HG02571 (cell line): ENCODE results near the gene YTHDC2.
A peak's percentile ranks its signal among the peaks of the same experiment; 100 is the strongest.

ENCODE experiments used
- ATAC-seq: cut with Tn5 transposase; IDR thresholded peaks from one replicate; pipeline ENCODE4 v1.9.1; 2021; ENCODE audit warnings: mild to moderate bottlenecking, moderate library complexity; ENCODE audit not compliant: unreplicated experiment

Gene YTHDC2

GRCh38 chr5:113519412-113519811 lies 5.9 kb downstream of the YTHDC2 start:
- no peak for ATAC-seq

DNA sequence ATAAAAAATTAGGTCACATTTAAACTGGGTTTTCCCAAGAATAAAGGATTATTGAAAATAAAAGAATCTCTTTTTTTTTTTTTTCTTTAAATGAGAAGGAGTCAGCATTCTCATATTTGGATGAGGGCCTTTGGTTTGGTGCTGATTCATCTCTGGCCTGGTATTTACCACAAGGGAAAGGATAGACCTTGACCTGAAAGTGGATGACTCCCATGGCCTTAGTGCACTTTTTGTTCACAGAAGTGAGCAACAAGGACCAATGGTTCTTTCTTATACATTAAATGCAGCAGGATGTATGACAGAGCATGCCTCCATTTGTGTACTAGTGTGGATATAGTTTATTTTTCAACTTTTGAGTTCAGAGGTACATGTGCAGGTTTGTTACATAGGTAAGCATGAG lies 6.9 kb downstream of the YTHDC2 start:
- peak; percentile 69 for ATAC-seq

GRCh38 chr5:113520899-113521298 lies 7.4 kb downstream of the YTHDC2 start:
- no peak for ATAC-seq

DNA sequence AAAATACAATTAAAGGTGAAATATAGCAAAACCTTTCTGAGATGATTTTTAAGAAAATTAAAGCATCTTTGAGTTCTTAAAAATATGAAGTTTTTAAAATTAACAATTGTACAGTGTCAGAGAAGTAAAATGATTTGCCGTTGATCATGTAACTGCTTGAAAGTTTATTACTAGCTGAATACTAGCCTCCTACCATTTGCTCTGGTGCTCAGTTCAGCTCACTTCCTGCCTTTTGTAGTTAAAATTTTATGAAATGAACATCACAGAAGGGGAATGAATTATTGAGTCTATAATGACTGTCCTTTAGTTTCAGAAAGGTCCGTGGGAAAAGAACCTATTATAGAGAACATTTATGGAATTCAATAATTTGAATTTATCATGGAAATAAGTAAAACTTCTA lies 9.7 kb downstream of the YTHDC2 start:
- no peak for ATAC-seq

- ATAC-seq = no peak
Observed at GRCh38 chr5:113524927-113525326, 11.4 kb downstream of the YTHDC2 start.

DNA sequence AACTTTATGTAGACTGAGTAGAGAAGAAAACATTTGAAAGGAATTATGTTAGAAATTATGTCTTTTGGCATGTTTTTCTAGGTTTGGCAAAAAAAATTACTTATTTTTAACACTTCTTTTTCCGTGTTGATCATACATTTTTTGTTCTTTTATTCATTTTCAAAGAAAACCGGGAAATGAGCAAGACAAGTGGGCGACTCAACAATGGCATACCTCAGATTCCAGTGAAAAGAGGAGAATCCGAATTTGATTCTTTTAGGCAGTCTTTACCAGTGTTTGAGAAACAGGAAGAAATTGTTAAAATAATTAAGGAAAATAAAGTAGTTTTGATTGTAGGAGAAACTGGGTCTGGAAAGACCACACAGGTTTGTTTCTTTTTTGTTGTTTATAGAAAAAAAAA lies 12.9 kb downstream of the YTHDC2 start:
- ATAC-seq = no peak

- no peak for ATAC-seq
Observed at GRCh38 chr5:113527746-113528145, 14.3 kb downstream of the YTHDC2 start.

GRCh38 chr5:113531481-113532159 lies 18.1 kb downstream of the YTHDC2 start:
- ATAC-seq = no peak

- no peak for ATAC-seq
Observed at GRCh38 chr5:113538313-113538712, 24.8 kb downstream of the YTHDC2 start.

- ATAC-seq = no peak
Observed at GRCh38 chr5:113546703-113547183, 33.2 kb downstream of the YTHDC2 start.

DNA sequence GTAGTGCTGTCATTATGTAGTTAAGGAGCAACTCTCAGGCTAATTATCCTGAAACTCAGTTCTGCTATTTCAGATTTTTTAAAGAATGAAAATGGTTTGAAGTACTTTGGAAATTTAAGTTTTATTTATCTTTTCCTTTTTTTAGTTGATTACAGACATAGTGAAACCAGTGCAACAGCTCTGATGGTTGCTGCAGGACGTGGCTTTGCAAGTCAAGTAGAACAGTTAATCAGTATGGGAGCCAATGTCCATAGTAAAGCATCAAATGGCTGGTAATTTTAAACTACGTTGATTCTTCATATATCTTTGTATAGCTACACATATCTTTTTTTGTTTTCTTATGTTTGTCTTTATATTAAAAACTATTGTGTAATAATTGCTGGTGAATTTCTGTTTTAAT lies 34.9 kb downstream of the YTHDC2 start:
- ATAC-seq = no peak

- ATAC-seq = no peak
Observed at GRCh38 chr5:113552137-113552536, 38.6 kb downstream of the YTHDC2 start.

GRCh38 chr5:113552620-113553019 lies 39.1 kb downstream of the YTHDC2 start:
- ATAC-seq = no peak

DNA sequence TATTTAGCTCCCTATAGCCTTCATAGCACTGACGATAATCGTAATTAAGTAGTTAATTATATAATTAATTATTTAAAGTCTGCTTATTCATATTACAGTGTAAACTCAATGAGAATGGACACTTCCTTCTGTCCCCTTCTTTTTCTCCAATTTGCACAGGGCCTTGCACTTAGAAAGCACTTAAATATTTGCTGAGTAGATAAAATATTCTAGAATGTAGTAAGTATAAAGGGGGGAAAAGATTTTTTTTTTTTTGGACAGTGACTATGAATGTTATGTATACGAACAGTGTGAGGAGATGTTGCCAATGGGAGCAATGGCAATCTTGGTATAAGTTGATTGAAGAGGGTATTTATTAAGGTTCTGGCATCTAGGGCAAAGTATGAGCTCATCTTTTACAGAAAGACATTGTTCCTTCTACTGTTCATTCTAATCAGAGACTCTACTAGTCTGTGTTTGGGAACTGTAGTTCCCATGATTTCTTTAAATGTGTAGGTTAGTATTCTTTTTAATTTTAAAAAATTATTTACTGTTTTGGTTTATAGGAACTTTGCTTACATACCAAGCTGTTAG lies 49.4 kb downstream of the YTHDC2 start:
- no peak for ATAC-seq

GRCh38 chr5:113569396-113569795 lies 55.9 kb downstream of the YTHDC2 start:
- no peak for ATAC-seq

- no peak for ATAC-seq
Observed at GRCh38 chr5:113572716-113573115, 59.2 kb downstream of the YTHDC2 start.

DNA sequence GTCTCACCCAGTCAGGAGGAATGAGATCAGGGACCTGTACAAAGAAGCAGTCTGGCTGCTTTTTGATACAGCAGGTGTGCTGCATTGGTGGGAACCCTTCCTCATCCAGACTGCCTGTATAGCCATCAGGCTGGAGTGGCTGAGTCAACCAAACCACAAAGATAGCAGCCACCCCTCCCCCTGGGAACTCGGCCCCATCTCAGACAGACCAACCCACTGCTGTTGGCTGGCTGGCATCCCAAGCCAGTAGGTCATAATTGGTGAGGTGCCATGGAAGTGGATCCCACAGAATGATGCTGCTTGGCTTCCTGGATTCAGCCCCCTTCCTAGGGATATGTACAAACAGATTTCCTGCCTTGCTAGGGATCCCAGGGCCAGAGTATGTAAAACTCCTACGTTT lies 60.9 kb downstream of the YTHDC2 start:
- no peak for ATAC-seq

DNA sequence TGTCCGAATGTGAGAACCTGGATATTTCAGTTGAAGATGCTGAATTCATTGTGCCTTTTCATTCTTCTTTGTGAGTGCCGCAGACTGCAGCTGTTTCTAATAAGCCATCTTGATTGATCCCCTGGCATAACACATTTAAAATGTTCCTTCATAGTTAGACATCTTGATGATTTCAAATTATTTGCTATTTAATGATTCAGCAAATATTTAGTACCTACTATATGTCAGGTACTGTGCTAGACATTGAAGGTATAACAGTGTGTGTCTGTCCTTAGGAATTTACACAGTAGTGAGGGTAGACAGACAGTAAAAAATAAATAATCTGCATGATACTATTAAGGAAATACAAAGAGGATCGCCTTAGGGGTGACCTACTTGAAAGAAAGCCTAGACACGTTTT lies 61.6 kb downstream of the YTHDC2 start:
- ATAC-seq = no peak

DNA sequence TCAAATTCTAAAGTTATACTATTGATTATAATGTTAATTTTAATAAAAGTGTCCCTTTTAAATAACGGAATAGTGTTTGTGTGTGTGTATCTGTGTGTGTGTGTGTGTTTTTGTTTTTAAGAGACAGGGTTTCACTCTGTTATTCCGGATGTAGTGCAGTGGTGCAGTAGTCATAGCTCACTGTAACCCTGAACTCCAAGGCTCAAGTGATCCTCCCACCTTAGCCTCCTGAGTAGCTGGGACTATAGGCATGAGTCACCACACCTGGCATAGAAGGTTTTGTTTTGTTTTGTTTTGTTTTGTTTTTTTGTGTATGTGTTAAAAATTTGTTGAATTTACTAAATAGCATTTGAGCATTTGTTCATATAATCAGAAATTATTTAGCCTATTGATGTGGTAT lies 64.6 kb downstream of the YTHDC2 start:
- no peak for ATAC-seq

- no peak for ATAC-seq
Observed at GRCh38 chr5:113581388-113581787, 67.9 kb downstream of the YTHDC2 start.

GRCh38 chr5:113598150-113598549 lies 84.7 kb downstream of the YTHDC2 start:
- no peak for ATAC-seq

DNA sequence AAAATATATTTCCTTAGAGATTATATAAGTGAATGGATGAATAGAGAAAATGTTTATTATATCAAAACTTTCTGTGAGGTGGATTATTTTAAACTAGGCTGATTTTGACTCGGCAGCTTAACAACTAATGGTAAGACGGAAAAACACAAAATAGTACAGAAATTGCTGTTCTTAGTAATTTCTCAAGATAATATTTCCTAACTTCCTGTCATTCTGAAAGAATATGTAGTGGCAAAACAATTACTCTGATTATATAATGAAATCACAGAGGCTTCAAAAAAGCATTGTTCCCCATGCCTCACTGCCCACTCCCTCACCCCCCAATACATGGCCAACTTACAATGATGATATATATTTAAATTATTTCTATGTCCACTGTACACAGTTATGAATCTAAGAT lies 85.4 kb downstream of the YTHDC2 start:
- ATAC-seq = no peak
